ENCODE measurements around the gene COLEC11. TPM values are rescaled to one million over a fixed set of nuclear protein-coding genes. Genes with fewer than 3 reads are reported as not detected.

COLEC11 gene
- total and polyA plus RNA-seq, 10 of the 15 experiments (the other 5 are each of a cell fraction or from before 2014, with no cell fraction given), result 0.08 to 0.74 (median 0.14) TPM; not detected in 4

- H3K4me2 ChIP-seq (ENCODE audit: control insufficient read depth, insufficient read depth), result no peak overlapping the region
- H2AFZ ChIP-seq (ENCODE audit: control insufficient read depth, low read depth, low read length), result no peak overlapping the region
- H3K27ac ChIP-seq (ENCODE audit: control insufficient read depth, insufficient read depth), result no peak overlapping the region
- no TSS peak for BruUV-seq (replicated peaks)
- SMC1A ChIA-PET (ENCODE audit: uncharacterized antibody, unreplicated experiment), result no interaction called here
- H3K36me3 ChIP-seq (ENCODE audit: control insufficient read depth in 2 of 2, insufficient read depth in 2 of 2, low read length in 1 of 2), result no peaks in the 10 kb centered on the region
- CTCF ChIA-PET, result no interaction called here
- ATAC-seq (no peak), FAIRE-seq (no peak), DNase-seq (ENCODE audit: low read depth, low spot score) (no peak)
- no peak overlapping the region for H3K4me3 ChIP-seq
- H3K4me1 ChIP-seq (ENCODE audit: control insufficient read depth, insufficient read depth, low read length), result no peaks in the 10 kb centered on the region
- no peak for TF ChIP-seq BRCA1 (IDR thresholded peaks at IDR 0.05; ENCODE audit: low read depth, low read length)
- no peak overlapping the region for H3K9ac ChIP-seq (ENCODE audit: control insufficient read depth, insufficient read depth, low read length)
- no peaks in the 10 kb centered on the region for H4K20me1 ChIP-seq (ENCODE audit: control insufficient read depth, insufficient read depth)
- RAD21 ChIA-PET (ENCODE audit: unreplicated experiment), result no interaction called here
- POLR2A ChIA-PET, result no interaction called here
- 19% methylated on average over 8 of the region's 8 CpGs for WGBS (ENCODE audit: insufficient coverage, insufficient replicate concordance, low lambda C conversion rate, missing lambda C conversion rate)
- no peaks in the 10 kb centered on the region for H3K79me2 ChIP-seq (ENCODE audit: control insufficient read depth, insufficient read depth, low read length)
- no peaks in the 10 kb centered on the region for H3K27me3 ChIP-seq (replicated peaks in 1 of 2; ENCODE audit: control insufficient read depth in 2 of 2, insufficient read depth in 2 of 2, low read length in 1 of 2)
- intact Hi-C loops (cut with micrococcal nuclease; ENCODE audit: unreplicated experiment), result no loop called here
- H3K9me3 ChIP-seq (replicated peaks; ENCODE audit: control insufficient read depth, insufficient read depth, low read length), result no peaks in the 10 kb centered on the region
- in situ Hi-C loops (cut with MboI), result no loop called here
These were observed 43.5 kb downstream of the COLEC11 start for GRCh38 chr2:3638456-3638810.

GRCh38 chr2:3639015-3639630 lies 44.2 kb downstream of the COLEC11 start:
- Histone ChIP-seq H3K4me2 (ENCODE audit: control insufficient read depth, insufficient read depth) (no peak overlapping the region), H3K79me2 (ENCODE audit: control insufficient read depth, insufficient read depth, low read length) (no peaks in the 10 kb centered on the region), H3K9me3 (replicated peaks; ENCODE audit: control insufficient read depth, insufficient read depth, low read length) (no peaks in the 10 kb centered on the region), H3K4me3 (no peak overlapping the region), H3K4me1 (ENCODE audit: control insufficient read depth, insufficient read depth, low read length) (no peaks in the 10 kb centered on the region), H3K9ac (ENCODE audit: control insufficient read depth, insufficient read depth, low read length) (no peak overlapping the region), H3K27me3 (replicated peaks in 1 of 2; ENCODE audit: control insufficient read depth in 2 of 2, insufficient read depth in 2 of 2, low read length in 1 of 2) (no peaks in the 10 kb centered on the region), H2AFZ (ENCODE audit: control insufficient read depth, low read depth, low read length) (no peak overlapping the region), H4K20me1 (ENCODE audit: control insufficient read depth, insufficient read depth) (no peaks in the 10 kb centered on the region), H3K36me3 (ENCODE audit: control insufficient read depth in 2 of 2, insufficient read depth in 2 of 2, low read length in 1 of 2) (no peaks in the 10 kb centered on the region), H3K27ac (ENCODE audit: control insufficient read depth, insufficient read depth) (no peak overlapping the region)
- WGBS (ENCODE audit: insufficient coverage, insufficient replicate concordance, low lambda C conversion rate, missing lambda C conversion rate), result 69% methylated on average over 10 of the region's 10 CpGs
- ChIA-PET POLR2A (interaction anchor here (0.5 kb wide), 1 partner anchor 143 kb away, joined by 3 read pairs; no protein-coding TSS in a partner anchor), SMC1A (ENCODE audit: uncharacterized antibody, unreplicated experiment) (interaction anchor here (0.7 kb wide), 1 partner anchor 12 kb away, joined by 3 read pairs; no protein-coding TSS in a partner anchor), CTCF (no interaction called here), RAD21 (ENCODE audit: unreplicated experiment) (no interaction called here)
- in situ Hi-C loops (cut with MboI) (no loop called here), intact Hi-C loops (cut with micrococcal nuclease; ENCODE audit: unreplicated experiment) (no loop called here)
- ATAC-seq (no peak), DNase-seq (ENCODE audit: low read depth, low spot score) (no peak), FAIRE-seq (no peak)
- no TSS peak for BruUV-seq (replicated peaks)
- TF ChIP-seq CEBPZ (IDR thresholded peaks at IDR 0.05; ENCODE audit: low read depth, low read length) (no peak), FOS (IDR thresholded peaks at IDR 0.05; ENCODE audit: borderline replicate concordance, extremely low read depth, insufficient read length) (no peak), YY1 (IDR thresholded peaks at IDR 0.05; ENCODE audit: low read depth, low read length) (no peak), RUNX3 (IDR thresholded peaks at IDR 0.05; ENCODE audit: low read length) (no peak), HCFC1 (IDR thresholded peaks at IDR 0.05; ENCODE audit: low read length) (no peak), E4F1 (IDR thresholded peaks at IDR 0.05; ENCODE audit: borderline replicate concordance, partially characterized antibody) (no peak), CREB1 (IDR thresholded peaks at IDR 0.05; ENCODE audit: low read depth) (no peak)

Measured in GM12878 (cell line).